ENCODE results near the gene SPIB. TPM values are rescaled to one million over a fixed set of nuclear protein-coding genes. Genes with fewer than 3 reads are reported as not detected.

The SPIB gene
- total RNA-seq, 2 donors from 2014 or later, result 0.11 to 2.6 TPM

GRCh38 chr19:50383852-50384684 lies 34.7 kb upstream of the SPIB start, which contains the start of gene POLD1:
Gene POLD1, plus strand, starts transcription at chr19:50384347. Its CDS starts 14,505 bp downstream, at chr19:50398852.
- WGBS, 2 experiments (ENCODE audit: insufficient coverage in 1 of 2, insufficient read length in 1 of 2), result 0 to 2% methylated on average over 15 to 78 of the region's 78 CpGs
- Histone ChIP-seq H3K9me3 (ENCODE audit: control insufficient read depth, low read length) (no peaks in the 10 kb centered on the region), H3K4me3 (ENCODE audit: low read length) (peak within 1 kb of the TSS; percentile 97), H3K4me1 (ENCODE audit: control insufficient read depth, insufficient read depth, low read length) (no peaks in the 10 kb centered on the region), H3K9ac (ENCODE audit: extremely low read depth, low read length, poor library complexity, severe bottlenecking) (peak within 1 kb of the TSS; percentile 74), H3K27me3 (ENCODE audit: control insufficient read depth, insufficient read depth, low read length, poor library complexity, severe bottlenecking) (no peaks in the 10 kb centered on the region), H3K36me3 (ENCODE audit: control insufficient read depth, insufficient read depth, low read length) (peaks cover 32% of the 10 kb centered on the region), H3K27ac (ENCODE audit: low read depth, low read length) (peak within 1 kb of the TSS; percentile 82)
- peaks cover 42% of the 10 kb centered on the region for H3K36me3 Mint-ChIP-seq (ENCODE audit: low read depth)
- peak within 1 kb of the TSS; percentile 90 for H3K4me3 Mint-ChIP-seq
- peak; percentile 99 for DNase-seq
- no peaks in the 10 kb centered on the region for H3K27me3 Mint-ChIP-seq (ENCODE audit: insufficient read depth)
- peak within 1 kb of the TSS; percentile 98 for H3K27ac Mint-ChIP-seq
- H3K4me1 Mint-ChIP-seq, result peaks cover 15% of the 10 kb centered on the region
- TF ChIP-seq, protein P1, sequence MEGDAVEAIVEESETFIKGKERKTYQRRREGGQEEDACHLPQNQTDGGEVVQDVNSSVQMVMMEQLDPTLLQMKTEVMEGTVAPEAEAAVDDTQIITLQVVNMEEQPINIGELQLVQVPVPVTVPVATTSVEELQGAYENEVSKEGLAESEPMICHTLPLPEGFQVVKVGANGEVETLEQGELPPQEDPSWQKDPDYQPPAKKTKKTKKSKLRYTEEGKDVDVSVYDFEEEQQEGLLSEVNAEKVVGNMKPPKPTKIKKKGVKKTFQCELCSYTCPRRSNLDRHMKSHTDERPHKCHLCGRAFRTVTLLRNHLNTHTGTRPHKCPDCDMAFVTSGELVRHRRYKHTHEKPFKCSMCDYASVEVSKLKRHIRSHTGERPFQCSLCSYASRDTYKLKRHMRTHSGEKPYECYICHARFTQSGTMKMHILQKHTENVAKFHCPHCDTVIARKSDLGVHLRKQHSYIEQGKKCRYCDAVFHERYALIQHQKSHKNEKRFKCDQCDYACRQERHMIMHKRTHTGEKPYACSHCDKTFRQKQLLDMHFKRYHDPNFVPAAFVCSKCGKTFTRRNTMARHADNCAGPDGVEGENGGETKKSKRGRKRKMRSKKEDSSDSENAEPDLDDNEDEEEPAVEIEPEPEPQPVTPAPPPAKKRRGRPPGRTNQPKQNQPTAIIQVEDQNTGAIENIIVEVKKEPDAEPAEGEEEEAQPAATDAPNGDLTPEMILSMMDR (conservative IDR thresholded peaks at IDR 0.05), result no peak
- H3K9me3 Mint-ChIP-seq, result no peaks in the 10 kb centered on the region

GRCh38 chr19:50384685-50385535 lies 33.8 kb upstream of the SPIB start:
- Histone ChIP-seq H3K27ac (ENCODE audit: low read depth, low read length) (peak overlapping the region; percentile 82), H3K9me3 (ENCODE audit: control insufficient read depth, low read length) (no peaks in the 10 kb centered on the region), H3K36me3 (ENCODE audit: control insufficient read depth, insufficient read depth, low read length) (peaks cover 28% of the 10 kb centered on the region), H3K9ac (ENCODE audit: extremely low read depth, low read length, poor library complexity, severe bottlenecking) (peak overlapping the region; percentile 74), H3K4me3 (ENCODE audit: low read length) (peak overlapping the region; percentile 97), H3K4me1 (ENCODE audit: control insufficient read depth, insufficient read depth, low read length) (no peaks in the 10 kb centered on the region), H3K27me3 (ENCODE audit: control insufficient read depth, insufficient read depth, low read length, poor library complexity, severe bottlenecking) (no peaks in the 10 kb centered on the region)
- no peaks in the 10 kb centered on the region for H3K27me3 Mint-ChIP-seq (ENCODE audit: insufficient read depth)
- peaks cover 15% of the 10 kb centered on the region for H3K4me1 Mint-ChIP-seq
- peak overlapping the region; percentile 90 for H3K4me3 Mint-ChIP-seq
- 12 to 22% methylated on average over 20 to 26 of the region's 26 CpGs for WGBS, 2 experiments (ENCODE audit: insufficient coverage in 1 of 2, insufficient read length in 1 of 2)
- TF ChIP-seq, protein P1 (conservative IDR thresholded peaks at IDR 0.05), result no peak
- no peak for DNase-seq
- H3K27ac Mint-ChIP-seq, result peak overlapping the region; percentile 98
- H3K36me3 Mint-ChIP-seq (ENCODE audit: low read depth), result peaks cover 34% of the 10 kb centered on the region
- H3K9me3 Mint-ChIP-seq, result no peaks in the 10 kb centered on the region

GRCh38 chr19:50387176-50387867 lies 31.4 kb upstream of the SPIB start:
- peaks cover 7% of the 10 kb centered on the region for H3K9me3 ChIP-seq (ENCODE audit: control insufficient read depth, low read length)
- no peaks in the 10 kb centered on the region for H3K4me1 ChIP-seq (ENCODE audit: control insufficient read depth, insufficient read depth, low read length)
- Mint-ChIP-seq H3K9me3 (peaks cover 19% of the 10 kb centered on the region), H3K4me3 (no peak overlapping the region), H3K4me1 (peaks cover 15% of the 10 kb centered on the region), H3K36me3 (ENCODE audit: low read depth) (peaks cover 40% of the 10 kb centered on the region), H3K27ac (no peak overlapping the region), H3K27me3 (ENCODE audit: insufficient read depth) (no peaks in the 10 kb centered on the region)
- H3K27ac ChIP-seq (ENCODE audit: low read depth, low read length), result no peak overlapping the region
- DNase-seq, result no peak
- WGBS, 2 experiments (ENCODE audit: insufficient coverage in 1 of 2, insufficient read length in 1 of 2), result 94% methylated on average over 11 to 21 of the region's 21 CpGs
- no peak overlapping the region for H3K9ac ChIP-seq (ENCODE audit: extremely low read depth, low read length, poor library complexity, severe bottlenecking)
- peaks cover 29% of the 10 kb centered on the region for H3K36me3 ChIP-seq (ENCODE audit: control insufficient read depth, insufficient read depth, low read length)
- no peak overlapping the region for H3K4me3 ChIP-seq (ENCODE audit: low read length)
- TF ChIP-seq, protein P1 (conservative IDR thresholded peaks at IDR 0.05), result no peak
- no peaks in the 10 kb centered on the region for H3K27me3 ChIP-seq (ENCODE audit: control insufficient read depth, insufficient read depth, low read length, poor library complexity, severe bottlenecking)
